Activated T-cell treated with anti-CD3 and anti-CD28 coated beads, Interleukin-2, amount 50 U/mL, for 1 hour (primary cell): ENCODE measurements around the gene TMEM82.

Experiments
- DNase-seq: peaks from one replicate; pipeline ENCODE4 v3.0.0-alpha.2; 2020

TMEM82 gene

GRCh38 chr1:15758343-15758931, 16.1 kb downstream of the TMEM82 start, which contains the start of gene FBLIM1:
Gene FBLIM1, plus strand, starts transcription at chr1:15758795. Its CDS starts 6,189 bp downstream, at chr1:15764984.
- DNase-seq = no peak

- no peak for DNase-seq
Measured at GRCh38 chr1:15758953-15759661, 16.8 kb downstream of the TMEM82 start.

- no peak for DNase-seq
Measured at GRCh38 chr1:15760520-15761211, 18.4 kb downstream of the TMEM82 start.

- DNase-seq = no peak
Measured at GRCh38 chr1:15761366-15762128, 19.2 kb downstream of the TMEM82 start.

GRCh38 chr1:15762546-15762945, 20.2 kb downstream of the TMEM82 start:
- DNase-seq = no peak

- no peak for DNase-seq
Measured at GRCh38 chr1:15764269-15764764, 22.0 kb downstream of the TMEM82 start.

- no peak for DNase-seq
Measured at GRCh38 chr1:15764890-15765289, 22.6 kb downstream of the TMEM82 start.

- no peak for DNase-seq
Measured at GRCh38 chr1:15765495-15766194, 23.3 kb downstream of the TMEM82 start.

GRCh38 chr1:15767941-15768340, 25.6 kb downstream of the TMEM82 start:
- no peak for DNase-seq

GRCh38 chr1:15768388-15768787, 26.1 kb downstream of the TMEM82 start:
- no peak for DNase-seq

- no peak for DNase-seq
Measured at GRCh38 chr1:15770313-15770962, 28.1 kb downstream of the TMEM82 start.

- DNase-seq = no peak
Measured at GRCh38 chr1:15771836-15772515, 29.7 kb downstream of the TMEM82 start.

GRCh38 chr1:15775706-15776105, 33.4 kb downstream of the TMEM82 start:
- no peak for DNase-seq

- no peak for DNase-seq
Measured at GRCh38 chr1:15777909-15778707, 35.8 kb downstream of the TMEM82 start.

- DNase-seq = no peak
Measured at GRCh38 chr1:15785683-15786082, 43.4 kb downstream of the TMEM82 start.

- no peak for DNase-seq
Measured at GRCh38 chr1:15786581-15786980, 44.3 kb downstream of the TMEM82 start.

GRCh38 chr1:15788624-15789301, 46.5 kb downstream of the TMEM82 start:
- no peak for DNase-seq

GRCh38 chr1:15796086-15796462, 53.8 kb downstream of the TMEM82 start:
- no peak for DNase-seq
